8988T (cell line): ENCODE measurements around the gene FAM227A.
"Not testable (repeated sequence)": the region's sequence is repeated elsewhere in the genome, so short reads cannot be mapped to it uniquely, and the experiment has no call there.

Experiments used
- DNase-seq: peaks from one replicate; pipeline ENCODE4 v3.0.0; 2011

The FAM227A gene

GRCh38 chr22:38657045-38657909, 1.1 kb upstream of the FAM227A start:
- no peak for DNase-seq

GRCh38 chr22:38655519-38656255, 505 bp downstream of the FAM227A start:
- DNase-seq = no peak

DNA sequence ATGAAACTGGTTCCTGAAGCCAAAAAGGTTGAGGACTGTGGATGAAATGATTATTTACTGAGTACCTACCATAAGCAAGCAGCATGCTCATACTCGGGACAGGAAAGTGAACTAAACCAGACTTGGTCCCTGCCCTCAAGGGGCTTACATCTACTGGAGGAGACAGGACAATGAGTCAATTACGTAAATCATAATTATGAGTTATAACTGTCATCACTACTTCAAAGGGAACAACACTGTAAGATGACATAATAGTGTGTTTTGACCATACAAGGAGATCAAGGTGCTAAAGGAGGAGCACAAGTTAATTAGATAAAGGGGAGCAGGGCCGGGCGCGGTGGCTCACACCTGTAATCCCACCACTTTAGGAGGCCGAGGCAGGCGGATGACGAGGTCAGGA, 2.5 kb downstream of the FAM227A start:
- no peak for DNase-seq

- DNase-seq = no peak
Measured at GRCh38 chr22:38652859-38653258, 3.3 kb downstream of the FAM227A start.

- no peak for DNase-seq
Measured at GRCh38 chr22:38649841-38650522, 6.2 kb downstream of the FAM227A start.

GRCh38 chr22:38645430-38645829, 10.8 kb downstream of the FAM227A start:
- DNase-seq = no peak

DNA sequence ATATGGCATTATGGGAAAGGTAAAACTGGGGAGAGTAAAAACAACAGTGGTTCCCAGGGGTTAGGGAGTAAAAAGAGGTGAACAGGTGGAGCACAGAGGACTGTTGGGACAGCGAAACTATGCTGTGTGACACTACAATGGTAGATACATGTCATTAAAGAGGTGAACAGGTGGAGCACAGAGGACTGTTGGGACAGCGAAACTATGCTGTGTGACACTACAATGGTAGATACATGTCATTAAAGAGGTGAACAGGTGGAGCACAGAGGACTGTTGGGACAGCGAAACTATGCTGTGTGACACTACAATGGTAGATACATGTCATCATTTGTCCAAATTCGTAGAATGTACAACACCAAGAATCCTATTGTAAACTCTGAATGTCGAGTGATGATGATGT, 11.9 kb downstream of the FAM227A start:
- DNase-seq = not testable (repeated sequence)

DNA sequence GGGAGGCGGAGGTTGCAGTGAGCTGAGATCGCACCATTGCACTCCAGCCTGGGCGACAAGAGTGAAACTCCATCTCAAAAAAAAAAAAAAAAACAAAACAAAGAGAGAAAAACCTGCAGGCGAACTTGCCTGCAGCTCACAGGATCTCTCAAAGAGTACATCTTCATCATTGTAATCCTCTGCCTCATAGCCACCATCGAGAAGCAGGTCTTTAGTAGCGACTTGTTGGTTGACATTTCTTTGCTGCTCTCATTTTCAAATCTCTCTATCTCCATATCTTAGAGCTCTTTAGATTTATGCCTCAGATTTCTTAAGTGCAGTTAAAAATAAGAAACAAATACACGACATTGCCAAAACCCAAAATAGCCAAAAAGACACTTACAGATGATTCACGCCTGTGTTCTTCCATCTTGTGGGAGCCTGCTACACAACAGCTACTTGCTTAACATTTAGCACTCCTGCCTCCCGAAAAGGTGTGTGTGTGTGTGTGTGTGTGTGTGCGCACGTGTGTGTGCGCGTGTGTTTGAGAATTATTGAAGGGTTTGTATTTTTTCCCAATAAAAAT, 14.6 kb downstream of the FAM227A start:
- DNase-seq = no peak

GRCh38 chr22:38638728-38639127, 17.5 kb downstream of the FAM227A start:
- DNase-seq = no peak

GRCh38 chr22:38638216-38638615, 18.0 kb downstream of the FAM227A start:
- no peak for DNase-seq

DNA sequence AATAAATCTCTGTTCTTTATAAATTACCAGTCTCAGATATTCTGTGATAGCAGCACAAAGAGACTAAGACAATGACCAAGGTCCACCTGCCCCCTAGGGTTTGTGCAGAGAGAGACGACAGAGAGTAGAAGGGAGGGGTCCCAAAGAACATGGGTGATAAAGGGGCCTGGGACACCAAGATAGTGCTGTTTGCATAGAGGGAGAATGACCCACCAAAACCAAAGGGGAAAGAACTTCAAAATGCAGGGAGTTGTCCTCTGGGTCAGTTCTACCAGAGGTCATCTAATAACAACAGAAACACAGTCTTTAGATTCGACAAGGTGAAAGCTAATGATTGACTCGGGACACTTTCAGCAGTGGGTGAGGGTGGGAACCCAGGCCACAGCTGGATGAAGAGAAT, 23.7 kb downstream of the FAM227A start:
- no peak for DNase-seq

DNA sequence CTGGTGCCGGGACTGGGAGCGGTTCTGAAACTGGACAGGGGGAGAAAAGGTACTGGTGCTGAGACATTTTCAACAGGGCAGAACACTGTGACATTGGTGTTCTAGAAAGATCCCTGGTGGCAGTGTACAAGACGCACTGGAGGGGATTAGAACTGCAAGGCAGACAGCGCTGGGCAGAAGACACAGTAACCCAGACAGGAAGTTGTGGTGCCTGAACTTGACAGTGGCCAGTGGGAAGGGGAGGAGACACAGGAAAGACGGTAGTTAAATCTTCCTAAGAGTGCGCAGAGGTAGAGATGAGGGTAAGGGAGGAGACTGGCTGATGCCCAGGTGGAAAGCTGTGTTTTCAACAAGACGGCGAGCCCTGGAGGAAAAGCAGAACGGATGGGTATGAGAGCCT, 24.5 kb downstream of the FAM227A start:
- no peak for DNase-seq

DNA sequence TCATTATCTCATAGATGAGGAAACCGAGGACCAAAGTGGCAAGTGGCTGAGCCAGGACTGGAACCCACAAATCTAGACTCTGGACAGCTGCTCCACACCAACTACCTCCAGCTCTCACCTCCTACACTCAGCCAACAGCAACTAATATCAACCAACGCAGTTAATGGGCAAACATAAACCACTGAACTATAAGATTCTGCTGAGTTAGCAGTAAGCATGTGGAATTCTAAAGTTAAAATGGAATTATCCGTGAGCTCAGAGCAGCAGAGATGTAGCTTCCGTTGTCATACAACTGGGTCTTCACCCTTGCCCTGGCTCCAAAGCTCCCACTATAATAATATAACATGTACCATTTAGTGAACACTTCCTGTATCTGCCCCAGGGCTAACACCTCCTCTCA, 27.1 kb downstream of the FAM227A start:
- DNase-seq = no peak

DNA sequence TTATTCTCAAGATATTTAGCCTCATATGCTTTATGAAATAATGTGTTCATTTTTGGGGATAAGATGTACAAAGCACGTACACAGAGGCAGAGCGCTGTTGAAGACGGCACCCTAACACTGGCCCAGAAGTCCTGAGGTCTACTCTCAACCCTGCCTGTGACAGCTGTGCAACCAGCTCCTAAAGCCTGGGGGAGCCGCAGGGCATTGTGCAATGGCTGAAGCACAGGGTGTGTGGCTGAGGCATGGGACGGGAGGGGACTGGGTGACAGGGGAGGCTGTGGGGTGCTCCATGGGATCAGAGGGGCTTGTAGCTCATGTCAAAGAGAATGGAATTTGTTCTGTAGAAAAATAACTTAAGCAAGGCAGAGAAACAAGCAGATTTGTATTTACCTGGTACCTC, 27.7 kb downstream of the FAM227A start:
- no peak for DNase-seq

GRCh38 chr22:38623351-38623750, 32.8 kb downstream of the FAM227A start:
- no peak for DNase-seq

DNA sequence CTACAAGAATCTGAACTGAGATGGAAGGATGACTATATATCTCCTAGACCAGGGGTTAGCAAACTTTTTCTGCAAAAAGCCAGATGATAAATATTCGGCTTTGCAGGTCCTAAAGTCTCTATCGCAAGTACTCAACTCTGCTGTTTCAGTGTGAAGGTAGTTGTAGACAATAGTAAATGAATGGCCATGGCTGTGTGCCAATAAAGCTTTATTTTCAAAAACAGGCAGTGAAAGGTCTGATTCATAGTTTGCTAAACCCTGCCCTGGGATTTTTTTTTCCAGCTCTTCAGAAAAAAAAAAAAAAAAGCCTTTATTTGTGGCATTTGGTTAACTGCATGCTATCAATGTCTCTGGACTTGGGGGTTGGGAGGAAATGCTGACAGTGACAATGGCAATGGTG, 37.5 kb downstream of the FAM227A start:
- no peak for DNase-seq

DNA sequence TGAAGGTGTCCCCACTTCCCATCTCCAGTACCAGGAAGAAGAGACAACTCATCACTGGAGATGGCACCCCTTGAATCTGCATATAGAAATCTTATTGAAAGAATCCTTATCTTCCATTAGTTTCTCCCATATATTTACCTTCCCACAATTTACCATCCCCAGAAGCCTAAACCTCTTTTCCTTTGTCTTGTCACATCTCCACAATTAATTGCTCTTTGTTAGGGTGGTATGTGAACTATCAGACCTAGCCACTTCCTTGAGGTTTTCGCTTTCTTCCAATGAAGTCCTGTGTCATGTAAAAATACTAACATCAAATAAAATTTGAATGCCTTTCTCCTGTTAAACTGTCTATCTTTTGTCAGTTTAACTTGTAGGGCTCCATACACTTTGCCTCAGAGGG, 37.9 kb downstream of the FAM227A start:
- DNase-seq = no peak

- DNase-seq = not testable (repeated sequence)
Measured at GRCh38 chr22:38615064-38615405, 41.2 kb downstream of the FAM227A start.

GRCh38 chr22:38614332-38615063, 41.7 kb downstream of the FAM227A start:
- DNase-seq = no peak

DNA sequence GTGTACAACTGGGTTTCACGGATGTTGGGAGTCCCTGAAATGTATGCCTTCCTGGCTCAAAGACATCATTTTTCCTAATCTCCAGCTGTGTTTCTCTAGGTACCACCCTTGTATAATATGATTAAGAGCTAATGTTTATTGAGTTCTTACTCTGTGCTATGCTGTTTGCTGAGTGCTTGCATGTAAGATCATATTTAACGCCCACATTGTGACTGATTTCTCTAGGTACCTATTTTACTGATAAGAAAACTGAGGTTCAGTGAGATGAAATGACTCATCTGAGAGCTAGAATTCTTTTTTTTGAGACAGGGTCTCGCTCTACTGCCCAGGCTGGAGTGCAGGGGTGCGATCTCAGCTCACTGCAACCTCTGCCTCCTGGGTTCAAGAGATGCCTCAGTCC, 42.6 kb downstream of the FAM227A start:
- DNase-seq = no peak

GRCh38 chr22:38612217-38613006, 43.8 kb downstream of the FAM227A start:
- no peak for DNase-seq

GRCh38 chr22:38611559-38611958, 44.6 kb downstream of the FAM227A start:
- no peak for DNase-seq
